ENCODE results near the gene IFT25. TPM values are rescaled to one million over a fixed set of nuclear protein-coding genes. Genes with fewer than 3 reads are reported as not detected.

IFT25 gene
- total and polyA plus RNA-seq, 2 experiments from 2014 or later = 27.4 to 69.0 TPM

DNA sequence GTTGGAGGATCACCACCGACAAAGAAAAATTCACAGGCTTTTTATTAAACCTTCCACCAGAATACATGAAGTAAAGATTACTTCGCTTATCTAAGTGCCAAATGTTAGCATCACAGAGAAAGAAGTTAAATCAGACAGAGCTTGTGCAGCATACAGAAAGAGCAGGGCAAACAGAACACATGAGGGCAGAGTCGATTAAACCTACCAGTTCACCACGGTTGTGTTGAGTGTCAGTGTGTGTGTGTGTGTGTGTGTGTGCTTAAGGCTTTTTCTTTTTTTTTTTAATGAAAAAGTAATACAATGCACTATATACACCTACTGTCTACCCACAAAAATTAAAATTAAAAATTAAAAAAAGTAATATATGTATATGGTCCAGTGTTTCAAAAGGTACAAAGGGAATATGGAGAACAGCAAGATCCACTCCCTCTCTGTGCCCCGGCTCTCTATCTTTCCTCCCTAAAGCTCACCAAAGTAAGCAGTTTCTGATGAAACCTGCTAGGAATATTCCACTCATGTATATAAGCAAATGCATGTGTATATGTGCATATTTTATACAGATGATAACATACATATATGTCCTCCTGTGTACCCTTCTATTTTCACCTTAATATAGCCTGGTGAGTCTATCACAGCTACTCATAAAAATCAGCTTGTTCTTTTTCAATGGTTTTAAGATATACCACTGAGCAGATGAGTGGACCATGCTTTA is 73.6 kb downstream of the IFT25 start:
- no peaks in the 10 kb centered on the region for H3K36me3 ChIP-seq (replicated peaks; ENCODE audit: insufficient read depth, low read depth)
- DNase-seq (ENCODE audit: low spot score) = no peak
- 89% methylated on average over 5 of the region's 5 CpGs for WGBS (ENCODE audit: low lambda C conversion rate, missing lambda C conversion rate)

More for the DNA sequence above, 73.6 kb downstream of the IFT25 start:
- Histone ChIP-seq H3K27me3 (no peaks in the 10 kb centered on the region), H2AFZ (no peak overlapping the region), H3K79me2 (no peaks in the 10 kb centered on the region), H3K27ac (no peak overlapping the region), H3K4me3 (no peak overlapping the region), H4K20me1 (ENCODE audit: insufficient read depth, poor library complexity, severe bottlenecking) (no peaks in the 10 kb centered on the region), H3K4me2 (no peak overlapping the region), H3K9me2 (replicated peaks; ENCODE audit: insufficient read depth) (no peaks in the 10 kb centered on the region), H3K4me1 (ENCODE audit: insufficient read depth) (no peaks in the 10 kb centered on the region), H3K9me3 (ENCODE audit: low read depth) (no peaks in the 10 kb centered on the region)
- TF ChIP-seq EZH2phosphoT487 (IDR thresholded peaks at IDR 0.05; ENCODE audit: low read depth, severe bottlenecking, unreplicated experiment) (no peak), EZH2 (IDR thresholded peaks at IDR 0.05; ENCODE audit: borderline replicate concordance) (no peak)
- TF ChIP-seq, protein P1, sequence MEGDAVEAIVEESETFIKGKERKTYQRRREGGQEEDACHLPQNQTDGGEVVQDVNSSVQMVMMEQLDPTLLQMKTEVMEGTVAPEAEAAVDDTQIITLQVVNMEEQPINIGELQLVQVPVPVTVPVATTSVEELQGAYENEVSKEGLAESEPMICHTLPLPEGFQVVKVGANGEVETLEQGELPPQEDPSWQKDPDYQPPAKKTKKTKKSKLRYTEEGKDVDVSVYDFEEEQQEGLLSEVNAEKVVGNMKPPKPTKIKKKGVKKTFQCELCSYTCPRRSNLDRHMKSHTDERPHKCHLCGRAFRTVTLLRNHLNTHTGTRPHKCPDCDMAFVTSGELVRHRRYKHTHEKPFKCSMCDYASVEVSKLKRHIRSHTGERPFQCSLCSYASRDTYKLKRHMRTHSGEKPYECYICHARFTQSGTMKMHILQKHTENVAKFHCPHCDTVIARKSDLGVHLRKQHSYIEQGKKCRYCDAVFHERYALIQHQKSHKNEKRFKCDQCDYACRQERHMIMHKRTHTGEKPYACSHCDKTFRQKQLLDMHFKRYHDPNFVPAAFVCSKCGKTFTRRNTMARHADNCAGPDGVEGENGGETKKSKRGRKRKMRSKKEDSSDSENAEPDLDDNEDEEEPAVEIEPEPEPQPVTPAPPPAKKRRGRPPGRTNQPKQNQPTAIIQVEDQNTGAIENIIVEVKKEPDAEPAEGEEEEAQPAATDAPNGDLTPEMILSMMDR (IDR thresholded peaks at IDR 0.05; ENCODE audit: poor library complexity) = no peak

Other genes starting within 250 kb of the IFT25 start
- 0.13 and 0.32 TPM in 2 replicates for gene GLIS1, start 206.5 kb downstream of the IFT25 start, total RNA-seq
- 1.3 and 1.5 TPM in 2 replicates for gene GLIS1, start 206.5 kb downstream of the IFT25 start, polyA plus RNA-seq
- gene NDC1, start 107.4 kb downstream of the IFT25 start, total RNA-seq = 18.1 and 23.1 TPM in 2 replicates
- 5.4 and 7.8 TPM in 2 replicates for gene NDC1, start 107.4 kb downstream of the IFT25 start, polyA plus RNA-seq
- 34.0 and 40.4 TPM in 2 replicates for gene YIPF1, start 55.9 kb downstream of the IFT25 start, total RNA-seq
- gene YIPF1, start 55.9 kb downstream of the IFT25 start, polyA plus RNA-seq = 27.7 and 29.6 TPM in 2 replicates
- gene DIO1, start 51.5 kb downstream of the IFT25 start, total RNA-seq = 28.7 and 31.2 TPM in 2 replicates
- 12.4 and 24.2 TPM in 2 replicates for gene DIO1, start 51.5 kb downstream of the IFT25 start, polyA plus RNA-seq
- gene LRRC42, start 651 bp upstream of the IFT25 start, total RNA-seq = 56.6 and 64.4 TPM in 2 replicates
- gene LRRC42, start 651 bp upstream of the IFT25 start, polyA plus RNA-seq = 58.2 and 62.7 TPM in 2 replicates
- 0.28 and 1.7 TPM in 2 replicates for gene LDLRAD1, start 72.5 kb upstream of the IFT25 start, total RNA-seq
- gene LDLRAD1, start 72.5 kb upstream of the IFT25 start, polyA plus RNA-seq = 0.13 and 0.82 TPM in 2 replicates
- gene TMEM59, start 107.5 kb upstream of the IFT25 start, total RNA-seq = 708 and 714 TPM in 2 replicates
- 1,181 and 1,185 TPM in 2 replicates for gene TMEM59, start 107.5 kb upstream of the IFT25 start, polyA plus RNA-seq
- gene TCEANC2, start 107.9 kb upstream of the IFT25 start, total RNA-seq = 2.5 and 3.0 TPM in 2 replicates
- gene TCEANC2, start 107.9 kb upstream of the IFT25 start, polyA plus RNA-seq = 3.2 and 3.4 TPM in 2 replicates
- gene CDCP2, start 207.3 kb upstream of the IFT25 start, total RNA-seq = not detected in 2 replicates
- gene CDCP2, start 207.3 kb upstream of the IFT25 start, polyA plus RNA-seq = not detected in 2 replicates